HG02623 (cell line): ENCODE data around the gene TP53I11.

Source experiments
- ATAC-seq: cut with Tn5 transposase; IDR thresholded peaks from one replicate; pipeline ENCODE4 v1.9.1; 2021; ENCODE audit warnings: moderate library complexity; ENCODE audit not compliant: unreplicated experiment

TP53I11 gene

GRCh38 chr11:44893308-44893822 is 57.3 kb downstream of the TP53I11 start:
- no peak for ATAC-seq

GRCh38 chr11:44892843-44893242 is 57.8 kb downstream of the TP53I11 start:
- ATAC-seq = no peak

GRCh38 chr11:44889266-44889665 is 61.4 kb downstream of the TP53I11 start:
- ATAC-seq = no peak

GRCh38 chr11:44887636-44888035 is 63.0 kb downstream of the TP53I11 start:
- ATAC-seq = no peak

- no peak for ATAC-seq
These were observed 63.9 kb downstream of the TP53I11 start for GRCh38 chr11:44886790-44887140.

GRCh38 chr11:44885919-44886789 is 64.5 kb downstream of the TP53I11 start:
- no peak for ATAC-seq

GRCh38 chr11:44885065-44885810 is 65.4 kb downstream of the TP53I11 start:
- no peak for ATAC-seq

- no peak for ATAC-seq
These were observed 66.6 kb downstream of the TP53I11 start for GRCh38 chr11:44884056-44884455.

GRCh38 chr11:44883277-44883676 is 67.4 kb downstream of the TP53I11 start:
- ATAC-seq = no peak
